GM19438 (cell line): ENCODE measurements around the gene CATSPER3.

Experiments
- ATAC-seq: cut with Tn5 transposase; IDR thresholded peaks from one replicate; pipeline ENCODE4 v1.9.1; 2021; ENCODE audit warnings: low read depth; ENCODE audit not compliant: unreplicated experiment

Gene CATSPER3

GRCh38 chr5:135009736-135010501 is 42.2 kb downstream of the CATSPER3 start:
- ATAC-seq: no peak

GRCh38 chr5:135010502-135011354 is 43.0 kb downstream of the CATSPER3 start:
- no peak for ATAC-seq

- no peak for ATAC-seq
These were observed 43.8 kb downstream of the CATSPER3 start for GRCh38 chr5:135011355-135012032.

- no peak for ATAC-seq
These were observed 44.4 kb downstream of the CATSPER3 start for GRCh38 chr5:135012033-135012588.

- no peak for ATAC-seq
These were observed 45.3 kb downstream of the CATSPER3 start for GRCh38 chr5:135012951-135013391.

GRCh38 chr5:135013445-135013844 is 45.7 kb downstream of the CATSPER3 start:
- no peak for ATAC-seq

GRCh38 chr5:135013947-135014570 is 46.4 kb downstream of the CATSPER3 start:
- ATAC-seq: no peak

- ATAC-seq: no peak
These were observed 48.2 kb downstream of the CATSPER3 start for GRCh38 chr5:135015942-135016341.

- no peak for ATAC-seq
These were observed 49.2 kb downstream of the CATSPER3 start for GRCh38 chr5:135016861-135017290.

- ATAC-seq: no peak
These were observed 50.8 kb downstream of the CATSPER3 start for GRCh38 chr5:135018457-135018856.

GRCh38 chr5:135019314-135019713 is 51.6 kb downstream of the CATSPER3 start:
- no peak for ATAC-seq

GRCh38 chr5:135020111-135020895 is 52.6 kb downstream of the CATSPER3 start:
- ATAC-seq: no peak

- no peak for ATAC-seq
These were observed 57.4 kb downstream of the CATSPER3 start for GRCh38 chr5:135024956-135025729.

GRCh38 chr5:135025730-135026644 is 58.3 kb downstream of the CATSPER3 start:
- ATAC-seq: no peak

- ATAC-seq: no peak
These were observed 59.0 kb downstream of the CATSPER3 start for GRCh38 chr5:135026645-135027265.

- no peak for ATAC-seq
These were observed 59.6 kb downstream of the CATSPER3 start for GRCh38 chr5:135027266-135027696.
